ENCODE measurements around the gene PRKAG1.

DNA sequence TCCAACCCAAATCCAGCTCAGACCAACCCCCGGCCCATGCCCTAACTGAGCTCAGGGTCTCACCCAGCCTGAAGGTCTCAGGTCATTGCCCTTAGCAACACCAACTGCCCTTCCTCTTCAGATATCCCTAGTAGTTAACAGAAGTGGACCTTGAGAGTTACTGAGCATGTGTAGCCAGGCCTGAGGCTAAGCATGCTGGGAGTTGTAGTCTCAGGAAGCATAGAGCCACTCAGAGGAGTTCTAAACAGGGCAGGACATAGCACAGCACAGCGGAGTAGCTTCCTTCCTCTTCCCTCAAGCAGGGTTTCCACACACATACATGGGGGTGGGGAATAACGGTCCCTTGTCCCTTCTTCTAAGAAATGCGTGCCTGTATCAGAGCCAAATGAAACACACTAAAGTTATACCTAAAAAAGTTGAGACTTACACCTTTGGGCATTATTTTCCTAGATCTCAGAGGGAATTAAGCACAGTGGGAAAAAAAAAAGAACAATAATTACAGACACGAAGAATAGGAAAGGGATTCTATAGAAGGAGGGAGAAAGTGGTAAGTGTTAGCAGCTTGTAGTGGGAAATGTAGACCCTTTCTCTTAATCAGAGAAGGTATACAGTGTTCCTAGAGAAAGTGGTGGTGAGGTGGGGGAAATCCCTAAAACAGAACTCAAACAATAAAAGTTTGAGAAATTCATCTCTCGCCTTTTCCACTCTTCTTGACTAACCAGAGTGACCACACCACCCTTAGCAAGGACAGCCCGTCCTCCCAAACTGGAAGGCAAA lies 37.6 kb upstream of the PRKAG1 start:
- TF ChIP-seq, protein P1, sequence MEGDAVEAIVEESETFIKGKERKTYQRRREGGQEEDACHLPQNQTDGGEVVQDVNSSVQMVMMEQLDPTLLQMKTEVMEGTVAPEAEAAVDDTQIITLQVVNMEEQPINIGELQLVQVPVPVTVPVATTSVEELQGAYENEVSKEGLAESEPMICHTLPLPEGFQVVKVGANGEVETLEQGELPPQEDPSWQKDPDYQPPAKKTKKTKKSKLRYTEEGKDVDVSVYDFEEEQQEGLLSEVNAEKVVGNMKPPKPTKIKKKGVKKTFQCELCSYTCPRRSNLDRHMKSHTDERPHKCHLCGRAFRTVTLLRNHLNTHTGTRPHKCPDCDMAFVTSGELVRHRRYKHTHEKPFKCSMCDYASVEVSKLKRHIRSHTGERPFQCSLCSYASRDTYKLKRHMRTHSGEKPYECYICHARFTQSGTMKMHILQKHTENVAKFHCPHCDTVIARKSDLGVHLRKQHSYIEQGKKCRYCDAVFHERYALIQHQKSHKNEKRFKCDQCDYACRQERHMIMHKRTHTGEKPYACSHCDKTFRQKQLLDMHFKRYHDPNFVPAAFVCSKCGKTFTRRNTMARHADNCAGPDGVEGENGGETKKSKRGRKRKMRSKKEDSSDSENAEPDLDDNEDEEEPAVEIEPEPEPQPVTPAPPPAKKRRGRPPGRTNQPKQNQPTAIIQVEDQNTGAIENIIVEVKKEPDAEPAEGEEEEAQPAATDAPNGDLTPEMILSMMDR (IDR thresholded peaks at IDR 0.05) = no peak
- TF ChIP-seq POLR2A (IDR thresholded peaks at IDR 0.05) (no peak), POLR2AphosphoS5 (IDR thresholded peaks at IDR 0.05) (peak; percentile 70)
